Measurements from ENCODE around the gene EHD1. TPM values are rescaled to one million over a fixed set of nuclear protein-coding genes. Genes with fewer than 3 reads are reported as not detected.

EHD1 gene
- total and polyA plus RNA-seq, 9 of the 15 experiments (the other 6 are each of a cell fraction or from before 2014, with no cell fraction given), result 0.46 to 65.0 (median 16.4) TPM

GRCh38 chr11:64916040-64916774 lies 37.8 kb upstream of the EHD1 start (continued):
- TF ChIP-seq RHOXF2B (CRISPR knock-in tag; conservative IDR thresholded peaks at IDR 0.05), result no peak
- TF ChIP-seq ZFP36 (IDR thresholded peaks at IDR 0.05; ENCODE audit: low read depth, low read length, partially characterized antibody), result no peak
- 0 out of 2 replicates have a peak, but pooled peaks have one; percentile 13 for TF ChIP-seq ZKSCAN1 (IDR thresholded peaks at IDR 0.05; ENCODE audit: low read depth, low read length)
- TF ChIP-seq CHD4 (IDR thresholded peaks at IDR 0.05; ENCODE audit: insufficient read depth, insufficient replicate concordance, low read depth, low read length, poor library complexity, severe bottlenecking), result no peak
- TF ChIP-seq E2F5 (CRISPR knock-in tag; IDR thresholded peaks at IDR 0.05), result no peak
- TF ChIP-seq EP400 (IDR thresholded peaks at IDR 0.05), result peak; percentile 48; the same call in 1 of the 2 replicates
- no peak for TF ChIP-seq POLR3A (IDR thresholded peaks at IDR 0.05; ENCODE audit: borderline replicate concordance, extremely low read depth, insufficient read depth, insufficient read length)
- no peak for TF ChIP-seq SMAD3 (CRISPR knock-in tag; conservative IDR thresholded peaks at IDR 0.05)
- TF ChIP-seq LEF1 (IDR thresholded peaks at IDR 0.05), result no peak
- TF ChIP-seq TSHZ1 (CRISPR knock-in tag; IDR thresholded peaks at IDR 0.05), result no peak
- TF ChIP-seq ZNF408 (CRISPR knock-in tag; IDR thresholded peaks at IDR 0.05; ENCODE audit: low read depth), result no peak
- TF ChIP-seq ZNF740 (CRISPR knock-in tag; IDR thresholded peaks at IDR 0.05), result no peak
- no peak for TF ChIP-seq ZNF740 (tag; IDR thresholded peaks at IDR 0.05)
- TF ChIP-seq CTBP1 (IDR thresholded peaks at IDR 0.05; ENCODE audit: borderline replicate concordance), result peak; percentile 30; the same call in 1 of the 2 replicates
- peak; percentile 76 to 81 for TF ChIP-seq NRF1 (conservative IDR thresholded peaks at IDR 0.05 in 1 of 2, IDR thresholded peaks at IDR 0.05 in 1 of 2)
- TF ChIP-seq DPF2 (IDR thresholded peaks at IDR 0.05), result no peak
- TF ChIP-seq ZNF445 (CRISPR knock-in tag; IDR thresholded peaks at IDR 0.05; ENCODE audit: low read depth), result no peak
- peak; percentile 61 for TF ChIP-seq PRDM10 (IDR thresholded peaks at IDR 0.05; ENCODE audit: partially characterized antibody)

Data from K562 (cell line).